ENCODE measurements around the gene C19orf38. TPM values are rescaled to one million over a fixed set of nuclear protein-coding genes. Genes with fewer than 3 reads are reported as not detected.

C19orf38 gene
- total RNA-seq, 1 donor from 2014 or later, result 0.62 TPM

DNA sequence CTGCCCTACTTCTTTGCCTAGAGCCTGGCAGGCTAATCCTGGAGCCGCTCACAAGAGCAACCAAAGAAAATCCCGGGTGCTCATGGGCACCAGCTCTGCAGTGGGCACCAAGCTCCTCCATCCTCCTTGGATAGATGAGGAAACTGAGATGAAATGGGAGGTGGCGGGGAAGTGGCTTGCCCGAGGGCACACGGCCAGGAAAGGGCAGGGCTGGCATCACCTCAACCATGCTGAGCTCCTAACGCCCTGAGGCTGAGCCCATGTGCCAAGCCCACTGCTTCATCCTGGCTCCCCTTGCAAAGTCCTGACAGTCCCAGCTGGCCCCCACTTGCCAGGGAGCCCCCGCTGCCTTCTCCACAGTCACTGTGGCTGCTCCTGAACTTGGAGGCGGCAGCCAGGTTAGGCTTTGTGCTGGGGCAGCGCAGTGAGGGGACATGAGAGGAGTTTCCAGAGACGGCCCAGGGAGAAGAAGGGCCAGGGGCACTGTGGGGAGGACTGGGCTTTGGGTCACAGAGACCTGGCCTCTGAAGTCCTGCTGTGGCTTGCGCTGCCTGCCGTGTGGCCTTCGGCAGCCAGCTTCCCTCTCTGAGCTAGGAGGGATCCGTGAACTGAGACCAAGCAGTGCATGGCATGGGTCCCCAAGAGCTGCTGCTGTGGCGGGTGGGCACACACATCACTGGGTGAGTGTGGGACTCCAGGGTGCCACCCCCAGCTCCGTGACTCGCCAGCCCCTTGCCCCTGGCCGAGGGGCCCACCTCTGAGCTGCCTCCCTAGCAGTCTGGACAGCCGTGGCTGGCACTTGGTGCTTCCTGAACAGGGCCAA is 29.7 kb upstream of the C19orf38 start:
- H3K4me3 Mint-ChIP-seq, result no peak overlapping the region
- TF ChIP-seq, protein P1, sequence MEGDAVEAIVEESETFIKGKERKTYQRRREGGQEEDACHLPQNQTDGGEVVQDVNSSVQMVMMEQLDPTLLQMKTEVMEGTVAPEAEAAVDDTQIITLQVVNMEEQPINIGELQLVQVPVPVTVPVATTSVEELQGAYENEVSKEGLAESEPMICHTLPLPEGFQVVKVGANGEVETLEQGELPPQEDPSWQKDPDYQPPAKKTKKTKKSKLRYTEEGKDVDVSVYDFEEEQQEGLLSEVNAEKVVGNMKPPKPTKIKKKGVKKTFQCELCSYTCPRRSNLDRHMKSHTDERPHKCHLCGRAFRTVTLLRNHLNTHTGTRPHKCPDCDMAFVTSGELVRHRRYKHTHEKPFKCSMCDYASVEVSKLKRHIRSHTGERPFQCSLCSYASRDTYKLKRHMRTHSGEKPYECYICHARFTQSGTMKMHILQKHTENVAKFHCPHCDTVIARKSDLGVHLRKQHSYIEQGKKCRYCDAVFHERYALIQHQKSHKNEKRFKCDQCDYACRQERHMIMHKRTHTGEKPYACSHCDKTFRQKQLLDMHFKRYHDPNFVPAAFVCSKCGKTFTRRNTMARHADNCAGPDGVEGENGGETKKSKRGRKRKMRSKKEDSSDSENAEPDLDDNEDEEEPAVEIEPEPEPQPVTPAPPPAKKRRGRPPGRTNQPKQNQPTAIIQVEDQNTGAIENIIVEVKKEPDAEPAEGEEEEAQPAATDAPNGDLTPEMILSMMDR (IDR thresholded peaks at IDR 0.05), result no peak
- no peak overlapping the region for H3K27ac Mint-ChIP-seq
- ChIA-PET CTCF (interaction anchor here (1.6 kb wide), 1 partner anchor 13 kb away, joined by 4 read pairs; no protein-coding TSS in a partner anchor), POLR2A (interaction anchor here (1.1 kb wide), 1 partner anchor 10 kb away, joined by 4 read pairs; no protein-coding TSS in a partner anchor)
- no peak for ATAC-seq (ENCODE audit: low read depth)
- H3K27me3 Mint-ChIP-seq, result no peaks in the 10 kb centered on the region
- H3K4me1 Mint-ChIP-seq, result no peaks in the 10 kb centered on the region
- intact Hi-C loops (cut with micrococcal nuclease), result no loop called here
- H3K9me3 Mint-ChIP-seq, result no peaks in the 10 kb centered on the region
- H3K36me3 Mint-ChIP-seq (ENCODE audit: low read depth), result peaks cover 59% of the 10 kb centered on the region
- no peak for DNase-seq

DNA sequence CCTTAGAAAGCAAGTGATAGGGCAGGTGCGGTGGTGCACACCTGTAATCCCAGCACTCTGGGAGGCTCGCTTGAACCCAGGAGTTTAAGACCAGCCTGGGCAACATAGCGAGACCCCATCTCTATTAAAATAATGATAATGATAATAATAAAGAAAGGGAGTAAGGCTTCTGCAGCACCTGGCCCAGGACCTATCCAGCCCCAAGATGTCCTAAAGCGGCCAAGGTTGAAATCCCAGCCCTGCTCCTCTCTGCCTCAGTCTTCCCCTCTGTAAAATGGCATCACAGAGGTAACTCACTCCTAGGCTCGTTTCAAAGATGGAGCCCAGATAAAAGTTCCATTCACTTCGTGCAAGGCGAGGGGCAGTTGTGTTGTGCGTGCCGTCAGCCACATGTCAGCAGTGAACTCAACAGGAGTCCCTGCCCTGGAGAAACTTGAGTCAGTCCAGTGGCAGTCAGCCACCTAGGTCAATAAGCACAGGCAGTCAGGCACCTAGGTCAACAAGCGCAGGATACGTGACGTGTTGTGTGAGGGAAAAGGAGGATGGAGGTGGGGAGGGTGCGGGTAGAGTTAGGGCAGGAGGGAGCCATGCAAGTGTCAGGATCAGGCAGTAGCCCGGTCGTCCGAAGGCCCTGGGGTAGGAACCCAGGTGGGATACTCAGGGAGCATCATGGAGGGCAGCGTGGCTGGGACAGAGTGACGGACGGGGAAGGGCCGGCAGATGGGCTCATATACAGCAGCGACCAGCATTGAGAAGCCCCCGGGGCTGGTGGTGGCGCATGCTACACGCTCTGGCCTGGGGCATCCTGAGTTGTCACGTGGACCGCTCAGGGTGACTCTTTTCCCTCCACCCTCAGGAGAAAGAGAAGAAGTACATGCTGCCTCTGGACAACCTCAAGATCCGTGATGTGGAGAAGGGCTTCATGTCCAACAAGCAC is 28.8 kb upstream of the C19orf38 start:
- Mint-ChIP-seq H3K27me3 (no peaks in the 10 kb centered on the region), H3K27ac (peak overlapping the region; percentile 37), H3K9me3 (no peaks in the 10 kb centered on the region), H3K36me3 (ENCODE audit: low read depth) (peaks cover 60% of the 10 kb centered on the region), H3K4me3 (no peak overlapping the region), H3K4me1 (no peaks in the 10 kb centered on the region)
- ChIA-PET CTCF (interaction anchor here (1.4 to 1.6 kb wide), 3 partner anchors 12 to 117 kb away, joined by 3 to 4 read pairs (median 4); no protein-coding TSS in a partner anchor), POLR2A (interaction anchor here (1.1 kb wide), 1 partner anchor 9 kb away, joined by 4 read pairs; no protein-coding TSS in a partner anchor)
- no peak for DNase-seq
- TF ChIP-seq, protein P1 (IDR thresholded peaks at IDR 0.05), result no peak
- no peak for ATAC-seq (ENCODE audit: low read depth)
- intact Hi-C loops (cut with micrococcal nuclease), result loop anchor here (1.0 kb wide), 1 partner anchor 102 kb away; no protein-coding TSS in a partner anchor

DNA sequence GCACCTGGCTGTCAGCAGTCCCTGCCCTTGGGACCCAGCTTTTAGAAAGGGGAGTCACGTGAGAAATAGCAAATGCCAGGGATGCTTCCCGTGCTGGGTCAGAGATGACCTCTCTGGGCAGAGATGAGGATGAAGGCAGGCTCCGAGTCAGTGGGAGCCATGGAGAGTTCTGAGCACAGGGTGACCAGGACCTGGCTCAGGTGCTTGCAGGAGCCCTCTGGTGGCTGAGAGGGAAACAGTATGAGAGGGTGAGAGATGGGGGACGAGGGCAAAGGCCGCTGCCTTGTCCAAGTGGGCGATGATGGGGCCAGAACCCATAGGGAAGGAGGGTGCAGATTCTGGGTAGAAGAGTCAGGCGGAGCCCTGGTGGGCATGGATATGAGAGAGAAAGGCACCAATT is 28.0 kb upstream of the C19orf38 start:
- Mint-ChIP-seq H3K4me1 (no peaks in the 10 kb centered on the region), H3K27me3 (no peaks in the 10 kb centered on the region), H3K4me3 (no peak overlapping the region), H3K27ac (peak overlapping the region; percentile 57), H3K36me3 (ENCODE audit: low read depth) (peaks cover 61% of the 10 kb centered on the region), H3K9me3 (no peaks in the 10 kb centered on the region)
- intact Hi-C loops (cut with micrococcal nuclease), result loop anchor here (1.0 kb wide), 1 partner anchor 103 kb away; no protein-coding TSS in a partner anchor
- peak; percentile 47 for ATAC-seq (ENCODE audit: low read depth)
- TF ChIP-seq, protein P1 (IDR thresholded peaks at IDR 0.05), result no peak
- ChIA-PET POLR2A (interaction anchor here (0.9 kb wide), 1 partner anchor 103 kb away, joined by 3 read pairs; the partner anchor contains the start of gene DNM2), CTCF (interaction anchor here (0.8 to 2.3 kb wide), 7 partner anchors 44 to 119 kb away, joined by 3 to 18 read pairs (median 4); partner anchors contain the start of genes DNM2 and QTRT1)
- no peak for DNase-seq

DNA sequence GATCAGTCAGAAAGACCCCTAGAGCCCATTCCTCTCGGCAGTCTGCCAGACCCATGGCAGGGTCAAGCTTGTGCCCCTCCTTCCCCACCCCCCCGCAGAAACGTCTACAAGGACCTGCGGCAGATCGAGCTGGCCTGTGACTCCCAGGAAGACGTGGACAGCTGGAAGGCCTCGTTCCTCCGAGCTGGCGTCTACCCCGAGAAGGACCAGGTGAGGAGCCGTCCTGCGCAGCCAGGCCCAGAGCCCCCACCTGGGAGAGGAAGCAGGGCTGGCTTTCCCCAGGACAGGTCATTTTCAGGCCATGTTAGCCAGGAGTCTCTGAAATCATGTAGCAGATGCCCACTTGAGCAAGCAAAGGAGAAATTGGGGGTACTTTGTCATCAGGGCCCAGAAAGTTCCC is 24.5 kb upstream of the C19orf38 start:
- Mint-ChIP-seq H3K4me3 (no peak overlapping the region), H3K4me1 (no peaks in the 10 kb centered on the region), H3K36me3 (ENCODE audit: low read depth) (peaks cover 73% of the 10 kb centered on the region), H3K9me3 (no peaks in the 10 kb centered on the region), H3K27me3 (no peaks in the 10 kb centered on the region), H3K27ac (no peak overlapping the region)
- POLR2A ChIA-PET, result no interaction called here
- TF ChIP-seq, protein P1 (IDR thresholded peaks at IDR 0.05), result no peak
- ATAC-seq (ENCODE audit: low read depth) (no peak), DNase-seq (no peak)
- CTCF ChIA-PET, result interaction anchor here (1.3 kb wide), 1 partner anchor 106 kb away, joined by 3 read pairs; the partner anchor contains the start of gene DNM2
- intact Hi-C loops (cut with micrococcal nuclease), result no loop called here
